AG20443 (cell line): ENCODE data around the gene OR13G1.
"Not testable (repeated sequence)": the region's sequence is repeated elsewhere in the genome, so short reads cannot be mapped to it uniquely, and the experiment has no call there.

Experiments used
- DNase-seq: peaks from one replicate; pipeline ENCODE4 v3.0.0; 2012; ENCODE audit warnings: low spot score, mixed read lengths

OR13G1 gene

GRCh38 chr1:247679639-247680038 is at the start of gene OR13G1:
Gene OR13G1 (minus strand): TSS chr1:247679739. CDS start chr1:247673041, 6,698 bp downstream.
- no peak for DNase-seq

GRCh38 chr1:247721222-247721621 is 41.7 kb upstream of the OR13G1 start:
- DNase-seq: no peak

- DNase-seq: no peak
These were observed 37.0 kb upstream of the OR13G1 start, which contains the start of gene OR6F1 for GRCh38 chr1:247716546-247716945. Gene OR6F1 (minus strand): TSS chr1:247716646. CDS start chr1:247712755, 3,891 bp downstream.

GRCh38 chr1:247713753-247714152 is 34.2 kb upstream of the OR13G1 start:
- DNase-seq: no peak

GRCh38 chr1:247710681-247711080 is 31.1 kb upstream of the OR13G1 start:
- DNase-seq: not testable (repeated sequence)

GRCh38 chr1:247701338-247701737 is 21.8 kb upstream of the OR13G1 start:
- no peak for DNase-seq

GRCh38 chr1:247681288-247681897 is 1.9 kb upstream of the OR13G1 start:
- peak; percentile 19 for DNase-seq

- no peak for DNase-seq
These were observed 632 bp upstream of the OR13G1 start for GRCh38 chr1:247680171-247680570.

GRCh38 chr1:247669225-247669624 is 10.3 kb downstream of the OR13G1 start:
- no peak for DNase-seq

- DNase-seq: no peak
These were observed 23.2 kb downstream of the OR13G1 start for GRCh38 chr1:247656221-247656875.

GRCh38 chr1:247653040-247653439 is 26.5 kb downstream of the OR13G1 start:
- no peak for DNase-seq

GRCh38 chr1:247647864-247648263 is 31.7 kb downstream of the OR13G1 start:
- DNase-seq: no peak

- DNase-seq: no peak
These were observed 32.7 kb downstream of the OR13G1 start for GRCh38 chr1:247646867-247647266.

GRCh38 chr1:247642742-247643141 is 36.8 kb downstream of the OR13G1 start:
- DNase-seq: no peak

GRCh38 chr1:247639381-247639981 is 40.1 kb downstream of the OR13G1 start:
- peak; percentile 68 for DNase-seq

- no peak for DNase-seq
These were observed 40.8 kb downstream of the OR13G1 start for GRCh38 chr1:247638781-247639180.

GRCh38 chr1:247638011-247638410 is 41.5 kb downstream of the OR13G1 start:
- no peak for DNase-seq

GRCh38 chr1:247627951-247628350 is 51.6 kb downstream of the OR13G1 start:
- DNase-seq: no peak
